ENCODE data around the gene TMSB4X. TPM values are rescaled to one million over a fixed set of nuclear protein-coding genes. Genes with fewer than 3 reads are reported as not detected.
A peak's percentile ranks its signal among the peaks of the same experiment; 100 is the strongest.
"Not testable (repeated sequence)": the region's sequence is repeated elsewhere in the genome, so short reads cannot be mapped to it uniquely, and the experiment has no call there.

The TMSB4X gene
- total and polyA plus RNA-seq, 8 donors, result 460 to 2,276 (median 1,009) TPM

GRCh38 chrX:12978205-12979025 is 3.5 kb downstream of the TMSB4X start:
- Histone ChIP-seq H3K27me3 (peaks cover 0 to 3% (median 0%) of the 10 kb centered on the region in 4 donors), H3K4me1 (peaks cover 0 to 7% (median 0%) of the 10 kb centered on the region in 3 donors), H3K4me3 (peak overlapping the region in 2 of 4 donors; percentile 66 to 75), H3K36me3 (no peaks in the 10 kb centered on the region), H3K9me3 (no peaks in the 10 kb centered on the region), H3K27ac (peak overlapping the region in 3 of 4 donors; percentile 29 to 96 (median 91))
- DNase-seq, result peak in 3 of 6 donors; percentile 36 to 48 (median 43)
- ATAC-seq, result peak in 3 of 4 donors; percentile 16 to 35 (median 16)
- 5 to 19% methylated on average over 14 of the region's 14 CpGs for WGBS, 2 donors
- TF ChIP-seq CTCF (IDR thresholded peaks at IDR 0.05), result no peak
- intact Hi-C loops (cut with DNase I), result loop anchor here in 1 of 3 donors (5.0 kb wide), 1 partner anchor 509 kb away; no protein-coding TSS in a partner anchor
- FAIRE-seq, result no peak

- FAIRE-seq, result no peak
- no peak for ATAC-seq
- TF ChIP-seq CTCF (IDR thresholded peaks at IDR 0.05), result no peak
- Histone ChIP-seq H3K36me3 (no peaks in the 10 kb centered on the region), H3K27me3 (peaks cover 0 to 3% (median 0%) of the 10 kb centered on the region in 4 donors), H3K9me3 (no peaks in the 10 kb centered on the region), H3K4me1 (peaks cover 0 to 7% (median 0%) of the 10 kb centered on the region in 3 donors), H3K27ac (peak overlapping the region in 2 of 4 donors; percentile 91 to 96), H3K4me3 (peak overlapping the region in 1 of 4 donors; percentile 66)
- no peak for DNase-seq
- WGBS, 2 donors, result 30 to 41% methylated on average over 4 of the region's 4 CpGs
- intact Hi-C loops (cut with DNase I), result loop anchor here in 1 of 3 donors (5.0 kb wide), 1 partner anchor 508 kb away; no protein-coding TSS in a partner anchor
These were observed 4.2 kb downstream of the TMSB4X start for GRCh38 chrX:12979026-12979607.

GRCh38 chrX:12979616-12980015 is 4.7 kb downstream of the TMSB4X start:
- peak overlapping the region in 1 of 4 donors; percentile 96 for H3K27ac ChIP-seq
- intact Hi-C loops (cut with DNase I), result loop anchor here in 2 of 3 donors (5.0 to 10.0 kb wide), 2 partner anchors 145 to 508 kb away; no protein-coding TSS in a partner anchor
- H3K4me3 ChIP-seq, result no peak overlapping the region
- H3K4me1 ChIP-seq, result peaks cover 0 to 7% (median 0%) of the 10 kb centered on the region in 3 donors
- TF ChIP-seq CTCF (IDR thresholded peaks at IDR 0.05), result no peak
- no peaks in the 10 kb centered on the region for H3K9me3 ChIP-seq
- H3K27me3 ChIP-seq, result peaks cover 0 to 3% (median 0%) of the 10 kb centered on the region in 4 donors
- no peak for ATAC-seq
- H3K36me3 ChIP-seq, result no peaks in the 10 kb centered on the region
- no peak for DNase-seq
- no peak for FAIRE-seq
- 44 to 47% methylated on average over 6 of the region's 6 CpGs for WGBS, 2 donors

GRCh38 chrX:12980039-12980438 is 5.1 kb downstream of the TMSB4X start:
- H3K36me3 ChIP-seq, H3K27ac ChIP-seq, H3K27me3 ChIP-seq, FAIRE-seq, H3K9me3 ChIP-seq, ATAC-seq, H3K4me1 ChIP-seq, DNase-seq, H3K4me3 ChIP-seq: not testable (repeated sequence)
- 78 to 88% methylated on average over 9 of the region's 9 CpGs for WGBS, 2 donors
- intact Hi-C loops (cut with DNase I), result loop anchor here in 1 of 3 donors (10.0 kb wide), 1 partner anchor 145 kb away; no protein-coding TSS in a partner anchor

- no peaks in the 10 kb centered on the region for H3K36me3 ChIP-seq
- no peak for ATAC-seq
- no peak overlapping the region for H3K4me3 ChIP-seq
- intact Hi-C loops (cut with DNase I), result loop anchor here in 1 of 3 donors (10.0 kb wide), 1 partner anchor 143 kb away; no protein-coding TSS in a partner anchor
- TF ChIP-seq CTCF (IDR thresholded peaks at IDR 0.05), result no peak
- H3K27me3 ChIP-seq, result no peaks in the 10 kb centered on the region
- no peak for DNase-seq
- FAIRE-seq, result no peak
- H3K9me3 ChIP-seq, result no peaks in the 10 kb centered on the region
- no peak overlapping the region for H3K27ac ChIP-seq
- peaks cover 0 to 12% (median 0%) of the 10 kb centered on the region in 3 donors for H3K4me1 ChIP-seq
- 74 to 80% methylated on average over 3 of the region's 3 CpGs for WGBS, 2 donors
These were observed 7.0 kb downstream of the TMSB4X start for GRCh38 chrX:12981880-12982279.

Data from pancreas (tissue), 10 donors.